Measurements from ENCODE around the gene ELFN2.

Gene ELFN2

DNA sequence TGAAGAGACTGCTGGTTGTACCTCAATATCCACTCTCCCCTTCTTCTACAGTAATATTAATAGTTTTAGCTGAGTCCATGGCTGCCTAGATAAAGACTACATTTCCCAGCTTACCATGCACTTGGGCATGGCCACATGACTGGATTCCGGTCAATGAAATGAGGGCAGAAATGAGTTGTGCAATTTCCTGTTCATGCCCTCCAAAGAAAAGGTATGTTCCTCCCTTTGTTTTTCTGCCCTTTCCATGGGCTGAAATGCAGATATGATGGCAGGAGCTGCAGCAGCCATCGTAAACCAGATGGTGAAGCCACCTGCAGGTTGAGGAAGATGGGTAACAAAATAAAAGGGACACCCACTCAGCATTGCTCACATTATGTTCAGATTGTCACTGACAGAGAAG lies 15.3 kb upstream of the ELFN2 start:
- Histone ChIP-seq H3K23ac (ENCODE audit: low read length) (no peak overlapping the region), H3K4me2 (ENCODE audit: low read length) (no peak overlapping the region), H3K14ac (ENCODE audit: low read length) (no peak overlapping the region), H3K4ac (ENCODE audit: low read depth, low read length) (no peak overlapping the region), H2BK5ac (ENCODE audit: low read depth, low read length, poor library complexity) (no peak overlapping the region), H3K4me1 (ENCODE audit: control insufficient read depth in 1 of 2, insufficient read depth in 2 of 2, low read length in 2 of 2) (no peaks in the 10 kb centered on the region), H3K4me3 (ENCODE audit: low read depth, low read length) (no peak overlapping the region), H3K18ac (ENCODE audit: low read length) (no peak overlapping the region), H4K12ac (ENCODE audit: low read depth, low read length) (no peak overlapping the region), H3K9me3 (ENCODE audit: insufficient read depth, low read depth, low read length) (peaks cover 4% of the 10 kb centered on the region), H4K91ac (ENCODE audit: low read depth, low read length) (no peak overlapping the region), H2BK120ac (ENCODE audit: insufficient read depth, low read length, poor library complexity) (no peak overlapping the region), H3K79me2 (ENCODE audit: control insufficient read depth, insufficient read depth, low read length, poor library complexity) (no peaks in the 10 kb centered on the region), H3K9ac (ENCODE audit: low read length) (no peak overlapping the region), H3K27ac (ENCODE audit: low read depth, low read length) (no peak overlapping the region), H4K8ac (ENCODE audit: low read depth, low read length) (no peak overlapping the region), H3K27me3 (ENCODE audit: insufficient read depth, low read length) (no peaks in the 10 kb centered on the region), H3K79me1 (ENCODE audit: low read length) (no peaks in the 10 kb centered on the region), H3K36me3 (ENCODE audit: control insufficient read depth in 1 of 2, insufficient read depth in 2 of 2, low read length in 2 of 2) (no peaks in the 10 kb centered on the region), H2BK12ac (ENCODE audit: low read length) (no peak overlapping the region), H2AFZ (ENCODE audit: insufficient read depth, low read length, poor library complexity) (no peak overlapping the region), H2AK5ac (ENCODE audit: low read length) (no peak overlapping the region)
- no peak for DNase-seq
- WGBS (ENCODE audit: extremely low coverage, insufficient coverage, insufficient read length), result no CpG with 5 or more reads among the region's 2 CpGs

- no peak for DNase-seq
- H4K8ac ChIP-seq (ENCODE audit: low read depth, low read length), result no peak overlapping the region
- no peak overlapping the region for H2AK5ac ChIP-seq (ENCODE audit: low read length)
- no peak overlapping the region for H4K12ac ChIP-seq (ENCODE audit: low read depth, low read length)
- no peak overlapping the region for H3K14ac ChIP-seq (ENCODE audit: low read length)
- no peak overlapping the region for H2BK120ac ChIP-seq (ENCODE audit: insufficient read depth, low read length, poor library complexity)
- no peak overlapping the region for H3K4ac ChIP-seq (ENCODE audit: low read depth, low read length)
- H2BK5ac ChIP-seq (ENCODE audit: low read depth, low read length, poor library complexity), result no peak overlapping the region
- no peak overlapping the region for H3K27ac ChIP-seq (ENCODE audit: low read depth, low read length)
- no peaks in the 10 kb centered on the region for H3K79me1 ChIP-seq (ENCODE audit: low read length)
- WGBS (ENCODE audit: extremely low coverage, insufficient coverage, insufficient read length), result no CpG with 5 or more reads among the region's 8 CpGs
- H3K9ac ChIP-seq (ENCODE audit: low read length), result no peak overlapping the region
- no peaks in the 10 kb centered on the region for H3K4me1 ChIP-seq (ENCODE audit: control insufficient read depth in 1 of 2, insufficient read depth in 2 of 2, low read length in 2 of 2)
- no peak overlapping the region for H3K23ac ChIP-seq (ENCODE audit: low read length)
- H3K27me3 ChIP-seq (ENCODE audit: insufficient read depth, low read length), result no peaks in the 10 kb centered on the region
- no peak overlapping the region for H2BK12ac ChIP-seq (ENCODE audit: low read length)
- H3K9me3 ChIP-seq (ENCODE audit: insufficient read depth, low read depth, low read length), result peaks cover 4% of the 10 kb centered on the region
- no peak overlapping the region for H3K18ac ChIP-seq (ENCODE audit: low read length)
- H3K4me2 ChIP-seq (ENCODE audit: low read length), result no peak overlapping the region
- H2AFZ ChIP-seq (ENCODE audit: insufficient read depth, low read length, poor library complexity), result no peak overlapping the region
- no peaks in the 10 kb centered on the region for H3K79me2 ChIP-seq (ENCODE audit: control insufficient read depth, insufficient read depth, low read length, poor library complexity)
- no peak overlapping the region for H4K91ac ChIP-seq (ENCODE audit: low read depth, low read length)
- H3K36me3 ChIP-seq (ENCODE audit: control insufficient read depth in 1 of 2, insufficient read depth in 2 of 2, low read length in 2 of 2), result no peaks in the 10 kb centered on the region
- H3K4me3 ChIP-seq (ENCODE audit: low read depth, low read length), result no peak overlapping the region
Observed at GRCh38 chr22:37442135-37442534, 14.9 kb upstream of the ELFN2 start.

- H3K18ac ChIP-seq (ENCODE audit: low read length), result no peak overlapping the region
- no peak for DNase-seq
- H2BK12ac ChIP-seq (ENCODE audit: low read length), result no peak overlapping the region
- H3K79me1 ChIP-seq (ENCODE audit: low read length), result no peaks in the 10 kb centered on the region
- no peak overlapping the region for H4K12ac ChIP-seq (ENCODE audit: low read depth, low read length)
- no peaks in the 10 kb centered on the region for H3K36me3 ChIP-seq (ENCODE audit: control insufficient read depth in 1 of 2, insufficient read depth in 2 of 2, low read length in 2 of 2)
- H4K91ac ChIP-seq (ENCODE audit: low read depth, low read length), result no peak overlapping the region
- WGBS (ENCODE audit: extremely low coverage, insufficient coverage, insufficient read length), result no CpG with 5 or more reads among the region's 4 CpGs
- H3K4ac ChIP-seq (ENCODE audit: low read depth, low read length), result no peak overlapping the region
- H3K23ac ChIP-seq (ENCODE audit: low read length), result no peak overlapping the region
- no peak overlapping the region for H3K9ac ChIP-seq (ENCODE audit: low read length)
- H3K27ac ChIP-seq (ENCODE audit: low read depth, low read length), result no peak overlapping the region
- no peak overlapping the region for H2BK5ac ChIP-seq (ENCODE audit: low read depth, low read length, poor library complexity)
- H2AK5ac ChIP-seq (ENCODE audit: low read length), result no peak overlapping the region
- H3K4me3 ChIP-seq (ENCODE audit: low read depth, low read length), result no peak overlapping the region
- peaks cover 4% of the 10 kb centered on the region for H3K9me3 ChIP-seq (ENCODE audit: insufficient read depth, low read depth, low read length)
- no peak overlapping the region for H2BK120ac ChIP-seq (ENCODE audit: insufficient read depth, low read length, poor library complexity)
- no peaks in the 10 kb centered on the region for H3K4me1 ChIP-seq (ENCODE audit: control insufficient read depth in 1 of 2, insufficient read depth in 2 of 2, low read length in 2 of 2)
- H4K8ac ChIP-seq (ENCODE audit: low read depth, low read length), result no peak overlapping the region
- H2AFZ ChIP-seq (ENCODE audit: insufficient read depth, low read length, poor library complexity), result no peak overlapping the region
- H3K79me2 ChIP-seq (ENCODE audit: control insufficient read depth, insufficient read depth, low read length, poor library complexity), result no peaks in the 10 kb centered on the region
- no peak overlapping the region for H3K14ac ChIP-seq (ENCODE audit: low read length)
- no peaks in the 10 kb centered on the region for H3K27me3 ChIP-seq (ENCODE audit: insufficient read depth, low read length)
- no peak overlapping the region for H3K4me2 ChIP-seq (ENCODE audit: low read length)
Observed at GRCh38 chr22:37440875-37441274, 13.6 kb upstream of the ELFN2 start.

- no peak overlapping the region for H3K14ac ChIP-seq (ENCODE audit: low read length)
- H3K4ac ChIP-seq (ENCODE audit: low read depth, low read length), result no peak overlapping the region
- no peak overlapping the region for H2BK5ac ChIP-seq (ENCODE audit: low read depth, low read length, poor library complexity)
- H2AFZ ChIP-seq (ENCODE audit: insufficient read depth, low read length, poor library complexity), result no peak overlapping the region
- no peak overlapping the region for H3K4me3 ChIP-seq (ENCODE audit: low read depth, low read length)
- H3K79me2 ChIP-seq (ENCODE audit: control insufficient read depth, insufficient read depth, low read length, poor library complexity), result no peaks in the 10 kb centered on the region
- no peak overlapping the region for H3K4me2 ChIP-seq (ENCODE audit: low read length)
- no peak overlapping the region for H4K91ac ChIP-seq (ENCODE audit: low read depth, low read length)
- no peak overlapping the region for H4K12ac ChIP-seq (ENCODE audit: low read depth, low read length)
- no peak overlapping the region for H3K18ac ChIP-seq (ENCODE audit: low read length)
- WGBS (ENCODE audit: extremely low coverage, insufficient coverage, insufficient read length), result no CpG with 5 or more reads among the region's 5 CpGs
- H3K27ac ChIP-seq (ENCODE audit: low read depth, low read length), result no peak overlapping the region
- no peak overlapping the region for H2AK5ac ChIP-seq (ENCODE audit: low read length)
- H3K36me3 ChIP-seq (ENCODE audit: control insufficient read depth in 1 of 2, insufficient read depth in 2 of 2, low read length in 2 of 2), result no peaks in the 10 kb centered on the region
- H3K27me3 ChIP-seq (ENCODE audit: insufficient read depth, low read length), result no peaks in the 10 kb centered on the region
- H2BK120ac ChIP-seq (ENCODE audit: insufficient read depth, low read length, poor library complexity), result no peak overlapping the region
- no peak overlapping the region for H3K9ac ChIP-seq (ENCODE audit: low read length)
- peaks cover 4% of the 10 kb centered on the region for H3K9me3 ChIP-seq (ENCODE audit: insufficient read depth, low read depth, low read length)
- DNase-seq, result no peak
- H3K4me1 ChIP-seq (ENCODE audit: control insufficient read depth in 1 of 2, insufficient read depth in 2 of 2, low read length in 2 of 2), result no peaks in the 10 kb centered on the region
- H2BK12ac ChIP-seq (ENCODE audit: low read length), result no peak overlapping the region
- H4K8ac ChIP-seq (ENCODE audit: low read depth, low read length), result no peak overlapping the region
- H3K79me1 ChIP-seq (ENCODE audit: low read length), result no peaks in the 10 kb centered on the region
- H3K23ac ChIP-seq (ENCODE audit: low read length), result no peak overlapping the region
Observed at GRCh38 chr22:37439347-37439746, 12.1 kb upstream of the ELFN2 start.

Measured in trophoblast cell (in vitro differentiated cells and primary cell).